Large intestine (tissue), 12 donors: ENCODE measurements around the gene NPBWR2. TPM values are rescaled to one million over a fixed set of nuclear protein-coding genes. Genes with fewer than 3 reads are reported as not detected.

Experiments used
- DNase-seq, 2 donors: peaks; one replicate each; pipeline versions ENCODE4 v3.0.0 to v3.0.0-alpha.2; 2013
- H3K27ac ChIP-seq: one replicate; pipeline ENCODE4 v1.5.1; 2013; ENCODE audit warnings: low read length
- H3K27me3 ChIP-seq: 2 replicates; pipeline ENCODE4 v1.6.1; 2013; ENCODE audit warnings: low read length; ENCODE audit not compliant: control insufficient read depth, insufficient read depth
- H3K36me3 ChIP-seq: 2 replicates; pipeline ENCODE4 v1.6.1; 2013; ENCODE audit warnings: low read length; ENCODE audit not compliant: control insufficient read depth, insufficient read depth
- H3K4me1 ChIP-seq: one replicate; pipeline ENCODE4 v1.6.1; 2013; ENCODE audit warnings: low read length; ENCODE audit not compliant: control insufficient read depth, insufficient read depth
- H3K4me3 ChIP-seq: one replicate; pipeline ENCODE4 v1.5.1; 2013; ENCODE audit warnings: low read length
- H3K9me3 ChIP-seq: one replicate; pipeline ENCODE4 v1.6.1; 2013; ENCODE audit warnings: mild to moderate bottlenecking, low read depth, low read length, moderate library complexity; ENCODE audit not compliant: control insufficient read depth
- WGBS: methylation state at CpG from one replicate; pipeline ENCODE4 v1.1.5; 2013; ENCODE audit warnings: low lambda C conversion rate; ENCODE audit not compliant: insufficient coverage; 5-methylcytosine and 5-hydroxymethylcytosine counted together
- long read RNA-seq, 11 donors: transcript quantifications; one replicate each; lab custom pipeline, GENCODE V29; 2026
- polyA plus RNA-seq: library from polyadenylated mRNA; unstranded; fragments of 120-200 nt; gene quantifications from one replicate; pipeline ENCODE4 v1.2.1, GENCODE V29; 2013

Gene NPBWR2, protein sequence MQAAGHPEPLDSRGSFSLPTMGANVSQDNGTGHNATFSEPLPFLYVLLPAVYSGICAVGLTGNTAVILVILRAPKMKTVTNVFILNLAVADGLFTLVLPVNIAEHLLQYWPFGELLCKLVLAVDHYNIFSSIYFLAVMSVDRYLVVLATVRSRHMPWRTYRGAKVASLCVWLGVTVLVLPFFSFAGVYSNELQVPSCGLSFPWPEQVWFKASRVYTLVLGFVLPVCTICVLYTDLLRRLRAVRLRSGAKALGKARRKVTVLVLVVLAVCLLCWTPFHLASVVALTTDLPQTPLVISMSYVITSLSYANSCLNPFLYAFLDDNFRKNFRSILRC
- not detected for polyA plus RNA-seq
- long read RNA-seq, donor 1 = 0 reads
- long read RNA-seq, donor 2 = 0 reads
- long read RNA-seq, donor 3 = 0 reads
- long read RNA-seq, donor 4 = 0 reads
- long read RNA-seq, donor 5 = 0 reads
- long read RNA-seq, donor 6 = 0 reads
- long read RNA-seq, donor 7 = 0 reads
- long read RNA-seq, donor 8 = 0 reads
- long read RNA-seq, donor 9 = 0 reads
- long read RNA-seq, donor 10 = 0 reads
- long read RNA-seq, donor 11 = 0 reads

DNA sequence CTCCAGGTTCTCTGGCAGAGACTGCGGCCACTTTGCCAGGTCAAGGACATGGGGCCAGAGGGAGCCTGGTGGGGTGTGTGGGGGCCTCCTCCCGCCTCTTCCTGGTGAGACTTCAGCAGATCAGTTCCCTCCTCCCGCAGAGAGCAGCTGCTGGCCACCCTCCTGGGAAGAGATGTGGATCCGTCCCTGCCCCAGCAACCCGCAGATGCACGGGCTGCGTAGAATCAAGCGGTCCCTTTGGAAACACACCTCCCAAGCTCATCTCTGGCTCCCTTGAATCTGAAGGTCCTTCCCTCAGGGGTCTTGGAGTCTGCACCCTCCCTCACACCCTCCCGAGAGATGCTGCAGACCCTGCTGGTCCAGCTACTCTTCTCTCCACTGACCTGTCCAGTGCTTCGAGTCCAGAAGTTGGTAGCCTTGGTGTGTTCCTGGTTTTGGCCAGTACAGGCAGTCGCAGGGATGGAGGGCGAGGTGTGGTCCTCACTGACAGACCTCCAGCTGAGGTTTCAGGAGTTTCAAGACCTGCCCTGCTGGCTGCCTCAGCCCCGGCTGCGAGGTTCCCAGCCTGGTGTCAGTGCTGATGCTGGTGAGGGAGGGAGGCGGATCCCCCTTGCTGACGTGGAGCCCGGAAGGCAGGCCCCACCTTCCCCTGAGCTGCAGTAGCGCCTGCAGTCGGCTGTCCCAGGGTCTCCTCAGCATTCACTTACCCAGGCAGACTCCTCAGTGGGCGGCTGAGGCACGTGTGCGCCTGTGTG, at the start of gene NPBWR2:
Gene NPBWR2 (minus strand): TSS at position 585 of the 755 bp plus-strand sequence. CDS start 734 bp downstream, outside the sequence.
- H3K9me3 ChIP-seq = no peaks in the 10 kb centered on the region
- H3K27ac ChIP-seq = no peak within 1 kb of the TSS
- no peaks in the 10 kb centered on the region for H3K4me1 ChIP-seq
- peaks cover 29% of the 10 kb centered on the region for H3K27me3 ChIP-seq
- DNase-seq = no peak
- no CpG with 5 or more reads among the region's 22 CpGs for WGBS
- no peaks in the 10 kb centered on the region for H3K36me3 ChIP-seq
- H3K4me3 ChIP-seq = no peak within 1 kb of the TSS

DNA sequence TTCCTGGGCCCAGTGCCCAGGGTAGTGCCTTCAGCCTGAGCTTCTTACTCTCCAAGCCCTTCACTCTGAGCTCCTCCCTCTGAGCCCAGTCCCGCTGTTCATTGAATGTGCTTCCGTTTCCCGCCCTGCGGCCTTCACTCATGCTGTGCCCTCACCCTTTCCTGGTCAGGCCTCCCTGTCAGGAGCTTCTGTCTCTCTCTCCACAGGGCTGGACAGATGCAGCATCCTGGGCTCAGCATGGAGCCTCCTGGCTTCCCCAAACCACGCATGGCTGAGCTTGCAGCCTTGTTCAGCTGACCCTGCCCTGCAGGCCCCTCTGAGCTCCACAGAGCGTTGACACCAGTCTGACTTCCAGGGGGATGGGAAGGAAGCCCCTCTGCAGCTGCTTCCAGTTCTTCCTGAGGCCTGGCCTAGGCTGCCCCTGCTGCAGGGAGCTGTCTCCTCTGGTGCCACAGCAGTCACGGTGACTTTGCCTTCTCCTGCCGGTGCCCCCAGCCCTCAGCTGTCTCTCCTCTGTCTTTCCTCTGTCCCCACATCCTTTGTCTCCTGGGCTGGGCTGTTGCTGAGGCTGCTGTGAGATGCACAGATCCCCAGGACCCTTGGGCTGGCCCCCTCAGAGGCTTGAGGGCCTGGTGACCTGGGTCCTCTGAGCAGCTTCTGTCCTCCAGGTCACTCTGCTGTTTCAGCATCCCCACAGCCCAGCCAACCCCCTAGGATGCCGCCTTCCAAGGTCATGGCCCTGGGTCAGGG, 48.9 kb upstream of the NPBWR2 start:
- Histone ChIP-seq H3K36me3 (no peaks in the 10 kb centered on the region), H3K27me3 (peaks cover 24% of the 10 kb centered on the region), H3K4me1 (peaks cover 3% of the 10 kb centered on the region), H3K27ac (no peak overlapping the region), H3K9me3 (no peaks in the 10 kb centered on the region), H3K4me3 (no peak overlapping the region)
- 80% methylated on average over 1 of the region's 9 CpGs for WGBS
- no peak for DNase-seq

DNA sequence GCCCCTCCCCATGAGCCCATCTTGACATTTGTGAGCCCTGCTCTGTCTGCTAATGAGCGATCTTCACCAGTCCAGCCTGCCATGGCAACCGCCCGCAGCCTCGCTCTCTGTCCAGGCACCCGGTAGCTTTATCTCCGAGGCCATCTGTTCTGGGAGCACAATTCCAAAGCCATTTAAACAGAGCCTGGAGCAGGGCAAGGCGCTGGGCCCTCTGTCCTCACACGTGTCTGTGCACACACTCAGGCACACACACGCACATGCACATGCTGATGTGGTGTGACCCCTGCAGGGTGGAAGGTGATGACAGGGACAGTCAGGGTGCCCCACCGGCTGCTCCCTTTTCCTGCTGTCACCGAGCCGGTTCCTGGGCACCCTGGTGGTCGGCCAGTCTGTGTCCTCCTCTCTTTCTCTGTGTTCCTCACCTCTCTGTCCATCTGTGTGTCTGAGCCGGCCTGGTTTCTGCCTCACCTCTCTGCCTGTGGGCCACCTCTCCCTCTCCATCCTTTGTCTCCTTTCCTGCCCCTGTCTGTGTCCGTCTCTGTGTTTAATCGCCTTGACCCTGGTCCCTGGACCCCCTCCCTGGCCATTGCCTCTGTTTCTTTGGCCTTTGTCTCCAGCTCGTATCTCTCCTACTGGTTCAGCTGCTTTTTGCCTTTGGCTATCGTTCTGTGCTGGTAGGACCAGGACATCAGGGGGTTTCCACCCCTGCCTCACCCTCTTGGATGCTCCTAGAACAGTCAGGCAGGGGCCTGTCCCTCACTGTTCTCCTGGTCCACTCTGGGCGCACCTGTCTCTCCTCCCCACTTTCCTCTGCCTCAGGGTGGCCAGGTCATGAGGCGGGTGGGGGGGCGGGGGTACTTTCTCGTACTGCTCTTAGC, 48.1 kb upstream of the NPBWR2 start:
- Histone ChIP-seq H3K27ac (no peak overlapping the region), H3K4me1 (peaks cover 3% of the 10 kb centered on the region), H3K4me3 (no peak overlapping the region), H3K9me3 (no peaks in the 10 kb centered on the region), H3K27me3 (peaks cover 16% of the 10 kb centered on the region), H3K36me3 (no peaks in the 10 kb centered on the region)
- no peak for DNase-seq
- 100% methylated on average over 1 of the region's 22 CpGs for WGBS

DNA sequence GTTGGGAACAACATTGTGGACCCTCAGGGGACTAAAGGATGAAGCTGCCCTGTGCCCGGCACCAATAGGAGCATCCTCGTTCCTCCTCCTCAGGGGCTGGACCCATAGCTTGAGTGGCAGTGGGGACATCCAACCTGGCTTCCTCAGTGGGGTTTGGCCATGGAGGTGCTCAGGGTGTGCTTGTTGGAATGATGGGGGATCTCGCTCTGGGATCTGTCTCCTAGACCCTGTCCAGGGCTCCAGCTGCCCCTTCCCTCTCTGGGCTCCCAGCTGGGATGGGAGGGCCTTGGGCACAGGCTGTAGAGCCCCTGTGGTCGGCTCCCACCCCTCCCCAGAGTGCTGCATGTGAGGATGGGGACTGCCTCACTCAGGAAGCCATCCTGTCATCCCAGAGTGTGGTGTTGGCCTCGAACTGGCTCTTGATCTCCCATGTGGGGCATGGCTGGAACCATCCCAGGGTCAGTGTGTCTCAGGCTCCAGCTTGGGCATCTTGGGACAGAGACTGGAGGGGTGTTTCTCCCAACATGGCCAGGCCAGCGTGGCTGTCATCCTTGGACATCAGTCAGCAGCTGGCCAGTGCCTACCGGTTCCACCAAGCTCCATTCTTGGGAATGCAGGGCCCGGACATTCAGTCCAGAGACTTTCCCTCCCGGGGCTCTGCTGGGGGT, 47.4 kb upstream of the NPBWR2 start:
- WGBS = no CpG with 5 or more reads among the region's 9 CpGs
- no peak overlapping the region for H3K27ac ChIP-seq
- H3K27me3 ChIP-seq = peaks cover 9% of the 10 kb centered on the region
- no peak for DNase-seq
- no peak overlapping the region for H3K4me3 ChIP-seq
- no peaks in the 10 kb centered on the region for H3K36me3 ChIP-seq
- peaks cover 3% of the 10 kb centered on the region for H3K4me1 ChIP-seq
- no peaks in the 10 kb centered on the region for H3K9me3 ChIP-seq

DNA sequence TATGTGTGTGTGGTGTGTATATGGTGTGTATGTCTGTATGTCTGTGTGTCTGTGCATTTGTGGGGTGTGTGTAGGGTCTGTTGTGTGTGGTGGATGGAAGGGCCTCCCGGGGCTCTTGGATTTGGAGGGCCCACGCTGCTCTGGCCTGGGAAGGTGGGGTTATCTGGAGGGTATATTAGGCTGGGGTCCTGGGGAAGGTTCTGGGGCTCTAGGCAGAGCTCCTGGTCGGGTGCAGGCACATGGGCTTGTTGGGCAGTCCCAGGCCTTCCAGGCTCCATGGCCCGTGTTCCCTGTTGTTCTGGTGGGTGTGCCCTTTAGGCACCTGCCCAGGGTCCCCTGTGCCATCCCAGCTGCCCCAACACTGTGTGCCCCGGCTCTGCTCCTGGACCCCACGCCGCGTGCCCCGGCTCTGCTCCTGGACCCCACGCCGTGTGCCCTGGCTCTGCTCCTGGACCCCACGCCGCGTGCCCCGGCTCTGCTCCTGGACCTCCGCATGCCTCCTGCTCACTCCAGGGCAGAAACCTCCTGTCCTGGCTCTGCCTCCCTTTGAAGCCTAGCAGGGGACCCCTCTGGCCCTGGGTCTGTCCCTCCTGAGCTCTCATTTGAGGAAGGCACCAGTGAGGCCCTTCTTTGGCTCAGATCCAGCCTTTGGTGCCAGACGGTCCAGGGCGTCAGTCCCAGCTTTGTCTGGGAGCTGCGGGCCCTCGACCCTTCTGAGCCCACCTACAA, 46.7 kb upstream of the NPBWR2 start:
- H3K4me3 ChIP-seq = no peak overlapping the region
- peaks cover 2% of the 10 kb centered on the region for H3K27me3 ChIP-seq
- peaks cover 3% of the 10 kb centered on the region for H3K4me1 ChIP-seq
- WGBS = no CpG with 5 or more reads among the region's 20 CpGs
- H3K9me3 ChIP-seq = no peaks in the 10 kb centered on the region
- H3K27ac ChIP-seq = no peak overlapping the region
- no peak for DNase-seq
- no peaks in the 10 kb centered on the region for H3K36me3 ChIP-seq

DNA sequence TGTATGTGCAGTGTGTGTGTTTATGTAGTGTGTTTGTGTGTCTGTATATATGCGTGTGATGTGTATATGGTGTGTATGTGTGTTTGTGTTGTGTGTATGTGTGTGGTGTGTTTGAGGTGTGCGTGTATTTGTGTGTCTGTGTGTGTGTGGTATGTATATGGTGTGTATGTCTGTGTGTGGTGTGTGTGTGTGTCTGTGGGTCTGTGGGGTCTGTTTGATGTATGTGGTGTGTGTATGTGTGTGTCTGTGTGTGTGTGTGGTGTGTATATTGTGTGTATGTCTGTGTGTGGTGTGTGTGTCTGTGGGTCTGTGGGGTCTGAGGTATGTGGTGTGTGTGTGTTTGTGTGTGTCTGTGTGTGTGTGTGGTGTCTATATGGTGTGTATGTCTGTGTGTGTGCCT, 46.0 kb upstream of the NPBWR2 start:
- peaks cover 3% of the 10 kb centered on the region for H3K4me1 ChIP-seq
- 86% methylated on average over 1 of the region's 2 CpGs for WGBS
- H3K27ac ChIP-seq = no peak overlapping the region

DNA sequence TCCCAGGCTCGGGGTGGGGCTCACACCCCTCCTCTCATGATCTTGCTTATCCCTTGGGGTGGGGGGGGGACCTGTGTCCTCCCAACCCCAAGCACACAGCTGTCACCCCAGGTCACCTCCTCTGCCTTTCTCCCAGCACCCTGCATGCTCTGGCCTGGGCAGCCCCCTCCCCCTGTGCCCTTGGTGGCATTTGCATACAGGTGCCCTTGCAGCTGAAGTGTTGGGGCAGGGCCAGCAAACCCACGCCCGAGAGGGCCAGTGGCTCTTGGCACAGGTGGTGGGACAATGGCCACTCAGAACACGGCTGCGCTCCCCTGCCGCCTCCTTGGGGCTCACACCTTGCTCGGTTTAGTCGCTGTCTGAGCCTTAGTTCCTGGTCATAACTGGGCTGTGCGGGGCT, 45.5 kb upstream of the NPBWR2 start:
- Histone ChIP-seq H3K4me3 (no peak overlapping the region), H3K9me3 (no peaks in the 10 kb centered on the region), H3K27me3 (no peaks in the 10 kb centered on the region), H3K36me3 (no peaks in the 10 kb centered on the region), H3K27ac (no peak overlapping the region), H3K4me1 (peaks cover 3% of the 10 kb centered on the region)
- no peak for DNase-seq
- WGBS = no CpG with 5 or more reads among the region's 9 CpGs

More for the DNA sequence above, 46.0 kb upstream of the NPBWR2 start:
- H3K27me3 ChIP-seq = no peaks in the 10 kb centered on the region
- H3K4me3 ChIP-seq = no peak overlapping the region
- no peaks in the 10 kb centered on the region for H3K9me3 ChIP-seq
- no peak for DNase-seq
- H3K36me3 ChIP-seq = no peaks in the 10 kb centered on the region

DNA sequence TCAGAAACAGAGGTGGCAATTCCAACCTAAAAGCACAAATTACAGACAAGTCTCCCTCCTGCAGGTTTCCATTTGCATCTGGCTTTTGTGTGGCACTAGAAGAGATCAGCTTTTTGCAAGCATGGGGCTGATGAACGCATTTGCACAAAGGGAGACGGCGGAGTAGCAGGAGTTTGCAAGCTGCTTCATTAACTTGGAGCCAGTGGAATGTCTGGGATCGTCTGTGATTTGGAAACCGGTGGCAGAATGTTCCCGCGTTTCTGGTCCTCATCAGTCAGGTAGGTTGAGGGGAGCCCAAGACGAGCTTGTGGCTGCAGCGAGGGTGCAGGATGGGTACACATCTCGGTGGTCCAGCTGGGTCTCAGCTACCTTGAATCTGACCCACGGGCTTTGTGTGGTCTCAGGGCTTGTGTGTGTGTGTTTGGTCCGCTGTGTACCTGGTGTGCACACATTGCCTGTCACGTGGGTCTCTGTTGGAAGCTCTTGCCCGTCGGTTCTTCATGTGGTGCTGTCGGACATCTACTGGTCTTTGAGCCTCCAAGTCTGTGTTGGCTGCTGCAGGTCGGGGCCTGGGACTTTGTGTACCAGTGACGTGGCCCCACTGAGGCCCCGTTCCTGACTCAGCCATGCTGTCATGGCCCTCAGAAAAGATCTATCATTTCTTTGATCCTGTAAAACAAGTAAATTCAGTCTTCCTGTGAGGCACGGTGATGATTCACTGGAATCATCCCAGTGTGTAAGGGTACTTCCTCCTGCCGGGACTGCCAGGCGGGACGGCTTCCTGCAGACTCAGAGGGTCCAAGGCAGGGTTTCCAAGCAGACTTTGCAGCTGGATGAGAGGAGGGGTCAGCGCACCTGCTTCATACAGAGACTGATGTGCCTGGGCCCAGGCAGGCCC, 44.5 kb upstream of the NPBWR2 start:
- H3K36me3 ChIP-seq = no peaks in the 10 kb centered on the region

More for the DNA sequence above, 44.5 kb upstream of the NPBWR2 start:
- no peaks in the 10 kb centered on the region for H3K9me3 ChIP-seq
- no peaks in the 10 kb centered on the region for H3K27me3 ChIP-seq
- peaks cover 3% of the 10 kb centered on the region for H3K4me1 ChIP-seq
- no peak overlapping the region for H3K4me3 ChIP-seq
- 80% methylated on average over 1 of the region's 24 CpGs for WGBS
- H3K27ac ChIP-seq = no peak overlapping the region
- no peak for DNase-seq
